ENCODE data around the gene ASTN2.

The ASTN2 gene

GRCh38 chr9:116877072-116877471 lies 537.8 kb downstream of the ASTN2 start:
- TF ChIP-seq CTCF (IDR thresholded peaks at IDR 0.05; ENCODE audit: low read depth, low read length, poor library complexity, severe bottlenecking) = no peak
- TF ChIP-seq EZH2phosphoT487 (IDR thresholded peaks at IDR 0.05; ENCODE audit: borderline replicate concordance, low read length) = no peak
- H3K79me2 ChIP-seq (ENCODE audit: control insufficient read depth, low read length) = no peaks in the 10 kb centered on the region
- H3K4me2 ChIP-seq (ENCODE audit: low read length) = no peak overlapping the region
- H3K9me2 ChIP-seq (replicated peaks; ENCODE audit: control insufficient read depth, low read length) = no peaks in the 10 kb centered on the region
- H3K4me1 ChIP-seq (ENCODE audit: control insufficient read depth, low read length) = peaks cover 5% of the 10 kb centered on the region; the same call in 1 of the 2 replicates
- peaks cover 17% of the 10 kb centered on the region for H3K9me3 ChIP-seq (ENCODE audit: control insufficient read depth, insufficient read depth, low read length)
- H3K4me3 ChIP-seq (ENCODE audit: low read length) = no peak overlapping the region
- no peaks in the 10 kb centered on the region for H3F3A ChIP-seq (ENCODE audit: control insufficient read depth, insufficient read depth)
- no peaks in the 10 kb centered on the region; the same call in 1 of the 2 replicates for H3K36me3 ChIP-seq (ENCODE audit: control insufficient read depth, low read length)
- no peak overlapping the region for H3K27ac ChIP-seq (ENCODE audit: low read depth, low read length)
- H4K20me1 ChIP-seq (ENCODE audit: control insufficient read depth, insufficient read depth, low read depth, low read length) = no peaks in the 10 kb centered on the region
- H3K27me3 ChIP-seq (ENCODE audit: control insufficient read depth, low read length) = no peaks in the 10 kb centered on the region

GRCh38 chr9:116875576-116875975 lies 539.3 kb downstream of the ASTN2 start:
- no peaks in the 10 kb centered on the region for H3K9me2 ChIP-seq (replicated peaks; ENCODE audit: control insufficient read depth, low read length)
- H3K27me3 ChIP-seq (ENCODE audit: control insufficient read depth, low read length) = no peaks in the 10 kb centered on the region
- no peaks in the 10 kb centered on the region for H4K20me1 ChIP-seq (ENCODE audit: control insufficient read depth, insufficient read depth, low read depth, low read length)
- H3K4me3 ChIP-seq (ENCODE audit: low read length) = no peak overlapping the region
- H3K4me1 ChIP-seq (ENCODE audit: control insufficient read depth, low read length) = peaks cover 5% of the 10 kb centered on the region; the same call in 1 of the 2 replicates
- no peak overlapping the region for H3K4me2 ChIP-seq (ENCODE audit: low read length)
- no peaks in the 10 kb centered on the region; the same call in 1 of the 2 replicates for H3K36me3 ChIP-seq (ENCODE audit: control insufficient read depth, low read length)
- H3K79me2 ChIP-seq (ENCODE audit: control insufficient read depth, low read length) = no peaks in the 10 kb centered on the region
- TF ChIP-seq CTCF (IDR thresholded peaks at IDR 0.05; ENCODE audit: low read depth, low read length, poor library complexity, severe bottlenecking) = no peak
- TF ChIP-seq EZH2phosphoT487 (IDR thresholded peaks at IDR 0.05; ENCODE audit: borderline replicate concordance, low read length) = no peak
- no peak overlapping the region for H3K27ac ChIP-seq (ENCODE audit: low read depth, low read length)
- peaks cover 17% of the 10 kb centered on the region for H3K9me3 ChIP-seq (ENCODE audit: control insufficient read depth, insufficient read depth, low read length)
- no peaks in the 10 kb centered on the region for H3F3A ChIP-seq (ENCODE audit: control insufficient read depth, insufficient read depth)

GRCh38 chr9:116873937-116874914 lies 540.6 kb downstream of the ASTN2 start:
- no peak overlapping the region for H3K27ac ChIP-seq (ENCODE audit: low read depth, low read length)
- no peak for TF ChIP-seq CTCF (IDR thresholded peaks at IDR 0.05; ENCODE audit: low read depth, low read length, poor library complexity, severe bottlenecking)
- no peak for TF ChIP-seq EZH2phosphoT487 (IDR thresholded peaks at IDR 0.05; ENCODE audit: borderline replicate concordance, low read length)
- no peaks in the 10 kb centered on the region for H3K79me2 ChIP-seq (ENCODE audit: control insufficient read depth, low read length)
- H3K4me3 ChIP-seq (ENCODE audit: low read length) = no peak overlapping the region
- no peaks in the 10 kb centered on the region for H3K9me2 ChIP-seq (replicated peaks; ENCODE audit: control insufficient read depth, low read length)
- peaks cover 17% of the 10 kb centered on the region for H3K9me3 ChIP-seq (ENCODE audit: control insufficient read depth, insufficient read depth, low read length)
- H3K4me1 ChIP-seq (ENCODE audit: control insufficient read depth, low read length) = peaks cover 5% of the 10 kb centered on the region; the same call in 1 of the 2 replicates
- H3K27me3 ChIP-seq (ENCODE audit: control insufficient read depth, low read length) = no peaks in the 10 kb centered on the region
- H3K4me2 ChIP-seq (ENCODE audit: low read length) = no peak overlapping the region
- no peaks in the 10 kb centered on the region; the same call in 1 of the 2 replicates for H3K36me3 ChIP-seq (ENCODE audit: control insufficient read depth, low read length)
- no peaks in the 10 kb centered on the region for H3F3A ChIP-seq (ENCODE audit: control insufficient read depth, insufficient read depth)
- no peaks in the 10 kb centered on the region for H4K20me1 ChIP-seq (ENCODE audit: control insufficient read depth, insufficient read depth, low read depth, low read length)

All from DOHH2 (cell line).